GM12874 (cell line): ENCODE measurements around the gene AHNAK.
A peak's percentile ranks its signal among the peaks of the same experiment; 100 is the strongest.

ENCODE experiments used
- CTCF ChIP-seq: IDR thresholded peaks from 2 replicates; pipeline ENCODE4 v1.5.1; 2011; ENCODE audit warnings: low read depth, mild to moderate bottlenecking, control low read depth, low read length, moderate library complexity; ENCODE audit not compliant: insufficient read depth

Gene AHNAK

DNA sequence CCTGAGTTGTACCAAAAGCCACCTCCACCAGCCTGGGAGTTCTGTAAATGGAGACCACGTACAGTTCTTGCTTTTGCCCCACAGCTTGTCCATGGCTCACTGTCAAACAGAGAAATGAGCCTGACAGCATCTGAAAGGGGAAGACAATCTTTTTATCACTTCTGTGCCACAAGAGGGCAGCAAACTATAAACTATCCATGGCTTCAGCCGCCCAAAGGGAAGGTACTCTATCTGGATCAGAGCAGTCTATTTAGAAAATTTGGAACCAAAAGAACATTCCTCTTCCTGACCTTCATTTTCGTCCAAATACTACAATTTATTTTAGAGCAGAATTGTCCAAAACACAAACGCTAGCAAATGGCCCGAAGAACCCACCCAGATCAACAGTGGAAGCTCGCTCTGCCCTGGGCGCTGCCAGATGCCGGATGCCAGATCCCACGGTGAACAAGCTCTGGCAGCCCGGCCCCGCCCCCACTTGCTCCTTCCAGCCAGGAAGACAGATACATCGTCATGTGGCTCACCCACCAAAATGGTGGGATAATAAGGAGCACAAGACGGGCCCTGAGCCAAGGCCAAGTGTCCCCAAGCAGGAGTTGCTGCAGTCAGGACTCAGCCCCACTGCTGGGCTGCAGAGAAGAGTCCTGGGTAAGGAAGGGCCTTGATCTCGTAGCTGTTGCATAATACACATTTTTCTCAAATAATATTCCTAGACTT is 151.6 kb downstream of the AHNAK start:
- TF ChIP-seq CTCF = peak; percentile 51

DNA sequence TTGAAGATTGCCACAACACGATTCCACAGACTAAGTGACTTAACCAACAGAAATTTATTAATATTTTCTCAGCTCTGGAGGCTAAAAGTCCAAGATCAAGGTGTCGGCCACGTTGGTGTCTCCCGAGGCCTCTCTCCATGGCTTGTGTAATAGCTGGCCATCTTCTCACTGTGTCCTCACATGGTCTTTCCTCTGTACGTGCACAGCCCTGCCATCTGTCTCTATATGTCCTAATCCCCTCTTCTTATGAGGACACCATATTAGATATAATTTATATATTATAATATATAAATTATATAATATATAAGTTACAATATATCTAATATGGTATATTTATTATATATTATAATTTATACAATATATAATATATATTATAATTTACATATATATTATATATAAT is 152.9 kb downstream of the AHNAK start:
- no peak for TF ChIP-seq CTCF

DNA sequence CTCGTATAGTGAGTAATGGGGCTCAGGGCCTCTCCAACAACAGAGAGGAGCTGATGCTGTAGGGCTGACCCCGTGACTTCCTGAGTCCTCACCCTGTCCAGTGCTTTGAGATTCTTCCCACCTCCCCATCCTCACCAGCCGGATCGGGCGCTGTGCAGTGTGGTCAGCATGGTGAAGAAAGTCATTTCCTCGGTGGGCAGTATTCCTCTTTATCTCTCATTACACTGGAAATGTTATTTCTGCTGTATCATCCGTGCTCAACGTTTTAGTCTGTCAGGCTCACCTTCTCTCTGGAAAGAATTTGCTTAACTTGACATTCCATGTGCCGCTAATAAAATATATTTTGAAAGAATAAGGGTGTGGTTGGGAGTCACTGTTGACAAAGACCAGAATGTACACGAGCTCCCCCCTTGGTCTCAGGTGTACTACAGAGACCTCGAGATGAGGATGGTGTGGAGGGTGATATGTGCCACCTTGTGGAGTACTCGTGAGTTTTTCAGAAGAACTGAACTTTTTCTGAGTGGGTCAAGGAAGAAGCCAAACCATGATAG is 153.5 kb downstream of the AHNAK start:
- peak; percentile 34; the same call in 1 of the 2 replicates for TF ChIP-seq CTCF

GRCh38 chr11:62392506-62392905 is 154.1 kb downstream of the AHNAK start:
- TF ChIP-seq CTCF = no peak

GRCh38 chr11:62391642-62392425 is 154.8 kb downstream of the AHNAK start:
- TF ChIP-seq CTCF = no peak

DNA sequence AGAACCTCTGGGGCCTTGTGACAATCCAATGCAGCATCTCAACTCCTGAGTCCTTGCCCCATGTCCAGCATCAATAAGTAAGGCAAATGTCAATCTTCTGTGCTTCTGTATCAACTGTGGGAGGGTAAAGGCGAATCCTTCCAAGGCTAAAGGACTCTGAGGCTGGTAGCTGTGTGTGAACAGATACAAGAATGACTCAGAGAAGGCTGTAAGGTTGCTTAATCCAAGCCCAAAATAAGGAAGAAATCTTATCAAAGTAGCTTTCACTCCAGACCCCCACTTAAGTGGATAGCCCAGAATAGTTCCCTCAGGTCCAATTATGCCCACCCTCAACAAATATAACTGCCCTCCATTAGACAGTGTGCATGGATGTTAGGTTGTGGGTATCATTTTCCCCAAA is 155.9 kb downstream of the AHNAK start:
- TF ChIP-seq CTCF = no peak

DNA sequence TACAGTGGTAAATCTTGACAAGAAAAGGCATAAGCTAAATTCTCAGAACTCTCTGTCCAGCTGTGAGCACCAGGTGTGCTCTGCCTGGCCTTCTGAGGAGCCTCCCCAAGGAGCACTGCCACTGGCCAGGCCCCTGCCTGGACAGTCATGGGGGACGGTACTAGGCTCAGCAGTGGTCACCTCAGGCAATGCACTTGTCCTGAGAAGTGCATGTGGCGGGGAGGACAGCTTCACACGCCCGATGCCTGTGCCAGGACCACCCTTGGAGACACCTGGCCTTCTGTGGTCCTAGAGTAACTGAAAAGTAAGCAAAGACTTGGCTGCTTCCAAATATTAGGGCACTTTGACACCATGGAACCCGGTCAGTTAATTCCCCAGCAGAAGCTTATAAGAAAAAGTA is 156.4 kb downstream of the AHNAK start:
- no peak for TF ChIP-seq CTCF
